Measurements from ENCODE around the gene IP6K3. TPM values are rescaled to one million over a fixed set of nuclear protein-coding genes. Genes with fewer than 3 reads are reported as not detected.

The IP6K3 gene
- total and polyA plus RNA-seq, 2 donors (not counting 1 experiment from before 2014, with no cell fraction given), result not detected

GRCh38 chr6:33689879-33690278 is 56.8 kb downstream of the IP6K3 start:
- H3K36me3 ChIP-seq (replicated peaks in 1 of 2; ENCODE audit: control extremely low read depth in 1 of 2, control insufficient read depth in 1 of 2, extremely low read depth in 1 of 2, insufficient read depth in 2 of 2, low read length in 1 of 2), result peaks cover 0 to 67% of the 10 kb centered on the region in 2 experiments
- Mint-ChIP-seq H3K9me3 (ENCODE audit: insufficient read depth) (no peaks in the 10 kb centered on the region), H3K27me3 (no peaks in the 10 kb centered on the region), H3K4me3 (no peak overlapping the region), H3K4me1 (peaks cover 25% of the 10 kb centered on the region), H3K27ac (no peak overlapping the region)
- no peaks in the 10 kb centered on the region for H4K20me1 ChIP-seq (ENCODE audit: control insufficient read depth, insufficient read depth, low read length, poor library complexity, severe bottlenecking)
- H3K27me3 ChIP-seq (replicated peaks in 1 of 4; ENCODE audit: control extremely low read depth in 1 of 4, control insufficient read depth in 3 of 4, insufficient read depth in 4 of 4, low read length in 3 of 4), result no peaks in the 10 kb centered on the region
- no peaks in the 10 kb centered on the region for H3K9me3 ChIP-seq (ENCODE audit: control extremely low read depth in 1 of 3, control insufficient read depth in 2 of 3, insufficient read depth in 1 of 3, low read length in 2 of 3)
- no peak overlapping the region for H3K9ac ChIP-seq (ENCODE audit: low read length)
- TF ChIP-seq CTCF (IDR thresholded peaks at IDR 0.05) (no peak), EZH2 (IDR thresholded peaks at IDR 0.05; ENCODE audit: borderline replicate concordance, insufficient read depth, low read depth, low read length, poor library complexity, severe bottlenecking) (no peak)
- H3K27ac ChIP-seq (ENCODE audit: low read length in 2 of 2), result no peak overlapping the region
- 97% methylated on average over 10 of the region's 10 CpGs for WGBS (ENCODE audit: insufficient coverage)
- intact Hi-C loops (cut with micrococcal nuclease), result no loop called here
- no peak overlapping the region for H2AFZ ChIP-seq (ENCODE audit: insufficient read depth, low read depth, low read length, poor library complexity, severe bottlenecking)
- no peak for DNase-seq
- H3K79me2 ChIP-seq (ENCODE audit: control insufficient read depth, insufficient read depth, low read length), result no peaks in the 10 kb centered on the region
- ChIA-PET POLR2A (no interaction called here), CTCF (interaction anchor here (1.3 to 3.9 kb wide), 5 partner anchors 11 to 103 kb away, joined by 3 to 23 read pairs (median 6); no protein-coding TSS in a partner anchor)
- H3K4me3 ChIP-seq (ENCODE audit: control extremely low read depth in 1 of 5, extremely low read depth in 1 of 5, insufficient read depth in 1 of 5, low read depth in 2 of 5, low read length in 4 of 5), result no peak overlapping the region
- ATAC-seq (ENCODE audit: low read depth), result no peak
- peaks cover 27 to 32% of the 10 kb centered on the region in 2 donors for H3K4me1 ChIP-seq (ENCODE audit: control insufficient read depth in 2 of 2, insufficient read depth in 2 of 2, low read length in 2 of 2)
- H3K4me2 ChIP-seq (replicated peaks; ENCODE audit: low read depth, low read length, poor library complexity, severe bottlenecking), result no peak overlapping the region

GRCh38 chr6:33689148-33689494 is 57.6 kb downstream of the IP6K3 start:
- no peaks in the 10 kb centered on the region for H3K27me3 ChIP-seq (replicated peaks in 1 of 4; ENCODE audit: control extremely low read depth in 1 of 4, control insufficient read depth in 3 of 4, insufficient read depth in 4 of 4, low read length in 3 of 4)
- no peaks in the 10 kb centered on the region for H3K27me3 Mint-ChIP-seq
- no peak for ATAC-seq (ENCODE audit: low read depth)
- no peak overlapping the region for H2AFZ ChIP-seq (ENCODE audit: insufficient read depth, low read depth, low read length, poor library complexity, severe bottlenecking)
- intact Hi-C loops (cut with micrococcal nuclease), result no loop called here
- H3K79me2 ChIP-seq (ENCODE audit: control insufficient read depth, insufficient read depth, low read length), result no peaks in the 10 kb centered on the region
- H3K4me2 ChIP-seq (replicated peaks; ENCODE audit: low read depth, low read length, poor library complexity, severe bottlenecking), result no peak overlapping the region
- DNase-seq, result no peak
- H3K9ac ChIP-seq (ENCODE audit: low read length), result no peak overlapping the region
- H3K4me1 ChIP-seq (ENCODE audit: control insufficient read depth in 2 of 2, insufficient read depth in 2 of 2, low read length in 2 of 2), result peaks cover 20 to 24% of the 10 kb centered on the region in 2 donors
- H3K27ac ChIP-seq (ENCODE audit: low read length in 2 of 2), result no peak overlapping the region
- H3K4me3 ChIP-seq (ENCODE audit: control extremely low read depth in 1 of 5, extremely low read depth in 1 of 5, insufficient read depth in 1 of 5, low read depth in 2 of 5, low read length in 4 of 5), result no peak overlapping the region
- 88% methylated on average over 12 of the region's 12 CpGs for WGBS (ENCODE audit: insufficient coverage)
- no peak overlapping the region for H3K27ac Mint-ChIP-seq
- H3K36me3 ChIP-seq (replicated peaks in 1 of 2; ENCODE audit: control extremely low read depth in 1 of 2, control insufficient read depth in 1 of 2, extremely low read depth in 1 of 2, insufficient read depth in 2 of 2, low read length in 1 of 2), result peaks cover 0 to 68% of the 10 kb centered on the region in 2 experiments
- TF ChIP-seq CTCF (IDR thresholded peaks at IDR 0.05), result no peak
- no peak for TF ChIP-seq EZH2 (IDR thresholded peaks at IDR 0.05; ENCODE audit: borderline replicate concordance, insufficient read depth, low read depth, low read length, poor library complexity, severe bottlenecking)
- H4K20me1 ChIP-seq (ENCODE audit: control insufficient read depth, insufficient read depth, low read length, poor library complexity, severe bottlenecking), result no peaks in the 10 kb centered on the region
- H3K9me3 Mint-ChIP-seq (ENCODE audit: insufficient read depth), result no peaks in the 10 kb centered on the region
- POLR2A ChIA-PET, result no interaction called here
- no peaks in the 10 kb centered on the region for H3K9me3 ChIP-seq (ENCODE audit: control extremely low read depth in 1 of 3, control insufficient read depth in 2 of 3, insufficient read depth in 1 of 3, low read length in 2 of 3)
- CTCF ChIA-PET, result interaction anchor here (0.5 to 3.9 kb wide), 2 partner anchors 12 to 119 kb away, joined by 3 to 23 read pairs; no protein-coding TSS in a partner anchor
- H3K4me3 Mint-ChIP-seq, result no peak overlapping the region
- peaks cover 17% of the 10 kb centered on the region for H3K4me1 Mint-ChIP-seq
